Measurements from ENCODE around the gene TUBB4A.

Gene TUBB4A

DNA sequence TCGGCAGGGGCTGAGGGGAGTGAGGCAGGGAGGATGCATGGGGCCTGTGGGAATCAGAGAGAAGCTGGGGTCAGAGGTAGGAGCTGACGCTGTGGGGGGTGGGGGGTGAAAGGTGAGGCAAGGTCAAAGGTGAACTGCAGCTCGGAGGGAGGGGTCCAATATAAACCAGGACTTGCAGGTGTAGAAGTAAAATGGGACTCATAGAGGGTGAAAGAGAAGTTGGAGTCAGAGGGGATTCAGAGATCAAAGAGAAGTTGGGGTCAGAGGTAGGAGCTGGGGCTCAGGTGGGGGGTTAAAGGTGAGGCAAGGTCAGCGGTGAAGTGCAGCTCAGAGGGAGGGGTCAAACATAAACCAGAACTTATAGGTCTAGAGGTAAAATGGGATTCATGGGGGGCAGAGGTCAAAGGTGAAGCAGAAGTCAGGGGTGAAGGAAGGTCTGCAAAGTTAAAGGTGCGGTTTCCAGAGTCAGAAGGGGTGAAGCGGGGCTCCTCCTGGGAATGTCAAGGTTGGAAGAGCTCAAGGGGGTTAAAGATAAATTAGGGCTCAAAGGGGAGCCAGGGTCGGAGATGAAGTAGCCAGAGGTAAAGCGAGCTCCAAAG, 7.6 kb downstream of the TUBB4A start:
- no peak for DNase-seq (ENCODE audit: low spot score)

- DNase-seq (ENCODE audit: low spot score): no peak
Observed at GRCh38 chr19:6491802-6492592, 10.1 kb downstream of the TUBB4A start.

DNA sequence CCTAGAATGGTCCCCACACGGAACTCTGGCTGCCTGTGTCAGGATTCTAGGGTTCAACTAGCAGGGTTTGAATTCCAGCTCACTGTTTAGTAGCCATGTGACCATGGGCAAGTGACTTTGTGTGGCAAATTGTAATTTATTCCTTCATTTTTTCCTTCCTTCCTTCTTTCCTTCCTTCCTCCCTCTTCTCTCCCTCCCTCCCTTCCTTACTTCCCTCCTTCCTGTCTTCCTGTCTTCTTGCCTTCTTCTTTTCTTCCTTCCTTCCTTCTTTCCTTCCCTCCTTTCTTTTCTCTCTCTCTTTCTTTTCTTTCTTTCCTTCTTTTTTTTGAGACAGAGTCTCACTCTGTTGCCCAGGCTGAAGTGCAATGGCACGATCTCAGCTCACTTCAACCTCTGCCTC, 12.0 kb downstream of the TUBB4A start:
- DNase-seq (ENCODE audit: low spot score): no peak

DNA sequence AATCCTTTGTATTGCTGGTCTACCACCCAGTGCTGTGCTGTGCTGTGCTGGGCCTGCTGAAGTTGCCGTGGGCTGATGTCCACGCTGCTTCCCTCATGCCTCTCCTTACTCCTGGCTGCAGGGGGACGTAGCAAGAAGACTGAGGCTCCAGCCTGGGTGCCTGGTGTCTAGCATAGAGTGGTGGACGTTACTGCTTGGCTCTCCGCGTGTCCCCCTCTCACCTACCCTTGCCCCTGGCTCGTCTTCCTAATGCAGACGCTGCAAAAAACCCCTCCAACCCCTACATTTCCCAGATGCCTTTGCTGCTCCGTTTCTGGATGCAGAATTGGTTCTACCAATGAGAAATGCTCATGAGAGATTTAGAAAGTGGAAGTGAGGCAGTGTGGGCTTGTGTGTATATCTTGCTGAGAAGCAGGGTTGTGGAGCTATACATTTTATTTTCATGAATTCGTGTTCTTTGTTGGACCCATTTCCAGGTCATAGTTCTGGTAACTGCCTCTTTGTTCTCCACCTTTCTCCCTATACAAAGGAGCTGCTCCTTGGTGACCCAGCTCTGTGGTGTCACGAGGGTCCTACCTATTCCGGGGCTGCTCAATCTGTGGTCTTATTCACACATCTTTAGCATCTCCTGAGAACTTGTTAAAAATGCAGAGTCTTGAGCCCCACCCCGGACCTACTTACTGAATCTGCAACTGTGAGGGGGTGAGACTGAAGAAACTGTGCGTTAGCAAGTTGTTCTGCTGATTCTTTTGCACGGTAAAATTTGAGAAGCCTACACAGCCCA, 12.6 kb downstream of the TUBB4A start:
- peak; percentile 24 for DNase-seq (ENCODE audit: low spot score)

- DNase-seq (ENCODE audit: low spot score): no peak
Observed at GRCh38 chr19:6484831-6485230, 17.3 kb downstream of the TUBB4A start.

- no peak for DNase-seq (ENCODE audit: low spot score)
Observed at GRCh38 chr19:6484230-6484629, 17.9 kb downstream of the TUBB4A start.

DNA sequence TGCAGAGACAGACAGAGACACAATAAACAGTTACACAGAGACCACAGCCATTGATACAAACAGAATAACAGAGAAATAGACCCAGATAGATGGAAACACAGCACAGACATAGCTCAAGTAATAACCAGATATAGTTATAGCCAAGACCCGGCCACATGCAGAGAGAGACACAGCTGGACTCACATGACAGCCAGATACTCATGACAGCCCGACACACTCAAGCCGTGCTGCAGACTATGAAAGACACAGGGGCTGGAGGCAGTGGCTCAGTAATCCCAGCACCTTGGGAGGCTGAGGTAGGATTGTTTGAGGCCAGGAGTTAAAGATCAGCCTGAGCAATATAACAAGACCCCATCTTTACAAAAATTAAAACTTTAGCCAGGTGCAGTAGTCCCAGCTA, 18.9 kb downstream of the TUBB4A start:
- DNase-seq (ENCODE audit: low spot score): no peak

DNA sequence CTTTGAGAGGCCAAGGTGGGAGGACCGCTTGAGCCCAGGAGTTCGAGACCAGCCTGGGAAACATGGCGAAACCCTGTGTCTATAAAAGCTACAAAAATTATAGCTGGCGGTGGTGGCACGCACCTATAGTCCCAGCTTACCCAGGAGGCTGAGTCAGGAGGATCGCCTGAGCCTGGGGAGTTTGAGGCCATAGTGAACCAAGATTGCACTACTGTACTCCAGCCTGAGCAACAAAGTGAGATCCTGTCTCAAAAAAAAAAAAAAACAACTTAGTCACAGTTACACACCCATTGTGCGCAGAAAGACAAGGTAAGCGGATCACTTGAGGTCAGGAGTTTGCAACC, 19.8 kb downstream of the TUBB4A start:
- no peak for DNase-seq (ENCODE audit: low spot score)

DNA sequence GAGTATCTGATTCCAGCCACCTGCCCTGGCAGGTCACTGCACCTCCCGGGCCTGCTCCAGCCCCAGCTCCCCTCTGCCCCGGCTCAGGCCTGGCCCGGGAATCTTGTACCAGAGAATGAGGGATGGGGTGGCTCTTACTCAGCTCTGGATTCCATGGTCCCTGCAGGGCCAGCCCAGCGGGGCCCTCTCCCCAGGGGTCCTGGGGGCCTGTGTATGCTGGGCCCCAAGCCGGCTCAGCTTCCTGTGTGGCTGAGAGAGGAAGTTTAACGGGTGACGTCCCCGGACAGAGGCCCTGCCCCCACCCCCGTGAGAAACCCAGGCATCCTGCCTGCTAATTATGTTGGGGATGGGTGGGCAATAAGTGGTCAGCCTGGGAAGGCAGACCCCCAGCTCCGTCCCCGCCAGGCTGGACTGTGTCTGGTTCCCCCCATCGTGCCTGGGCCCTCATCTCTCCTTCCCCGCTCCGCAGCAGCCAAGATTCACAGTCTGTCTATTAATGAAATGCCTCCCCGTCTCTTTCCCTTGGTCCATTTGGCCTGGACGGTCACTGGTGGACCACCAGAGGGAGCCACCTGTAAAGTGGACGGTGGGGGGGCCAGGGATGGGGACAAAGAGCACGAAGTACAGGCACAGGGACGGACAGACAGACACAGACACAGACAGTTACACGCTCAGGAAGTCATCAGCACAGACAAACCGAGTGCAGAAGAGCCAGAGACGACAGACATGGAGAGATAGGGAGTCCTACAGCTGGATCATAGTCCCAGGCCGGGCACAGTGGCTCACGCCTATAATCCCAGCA, 20.4 kb downstream of the TUBB4A start, which contains the start of gene DENND1C:
DENND1C (minus strand) TSS at position 247 of the 802 bp plus-strand sequence; CDS start at position 155, 92 bp downstream.
- DNase-seq (ENCODE audit: low spot score): no peak

- no peak for DNase-seq (ENCODE audit: low spot score)
Observed at GRCh38 chr19:6480848-6481415, 21.2 kb downstream of the TUBB4A start.

DNA sequence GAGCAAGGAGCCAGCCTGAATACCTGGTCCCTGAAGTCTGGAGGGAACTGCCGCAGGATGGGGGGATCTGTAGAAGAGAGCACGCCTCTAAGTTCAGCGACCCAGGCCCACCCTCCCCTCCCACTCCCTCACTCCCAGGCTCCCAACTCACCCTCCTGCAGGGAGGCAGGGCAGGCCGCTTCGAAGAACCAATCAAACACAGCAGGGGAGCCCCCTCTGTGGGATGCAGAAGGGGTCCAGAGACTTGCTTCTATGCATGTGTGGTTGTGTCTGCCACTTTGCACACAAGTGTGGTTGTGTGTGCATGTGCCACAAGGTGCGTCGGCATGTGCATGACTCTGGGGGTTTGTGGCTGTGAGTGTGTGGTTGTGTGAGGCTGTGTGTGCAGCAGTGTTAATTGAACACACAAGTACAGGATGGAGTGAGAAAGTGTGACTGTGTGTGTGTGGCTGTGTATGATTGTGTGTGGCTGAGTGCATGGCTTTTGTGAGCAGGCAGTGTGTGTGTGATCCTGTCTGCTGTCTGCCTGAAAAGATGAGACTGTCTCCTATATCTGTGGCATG, 22.2 kb downstream of the TUBB4A start:
- DNase-seq (ENCODE audit: low spot score): no peak

DNA sequence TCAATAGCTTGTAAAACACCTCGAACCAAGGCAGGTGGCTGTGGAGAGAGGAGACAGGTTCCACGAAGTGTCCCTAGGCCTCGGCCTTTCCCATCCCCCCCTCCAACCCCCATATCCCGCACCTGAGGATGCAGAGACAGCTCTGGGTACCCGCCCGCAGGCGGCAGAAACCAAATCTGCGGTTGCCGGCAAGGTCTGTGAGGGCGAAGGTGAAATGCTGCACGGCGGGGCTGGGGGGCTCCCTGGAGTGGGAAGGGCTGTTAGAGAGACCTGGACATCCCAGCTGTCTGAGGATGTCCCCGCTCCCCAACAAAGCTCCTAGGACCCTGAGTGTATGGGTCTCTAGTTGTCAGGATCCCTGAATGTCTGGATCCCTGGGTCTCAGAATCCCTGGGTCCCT, 23.3 kb downstream of the TUBB4A start:
- DNase-seq (ENCODE audit: low spot score): no peak

GRCh38 chr19:6476896-6477431, 25.1 kb downstream of the TUBB4A start:
- DNase-seq (ENCODE audit: low spot score): no peak

- DNase-seq (ENCODE audit: low spot score): peak; percentile 70
Observed at GRCh38 chr19:6476155-6476895, 25.8 kb downstream of the TUBB4A start.

- peak; percentile 39 for DNase-seq (ENCODE audit: low spot score)
Observed at GRCh38 chr19:6475321-6476108, 26.6 kb downstream of the TUBB4A start.

- no peak for DNase-seq (ENCODE audit: low spot score)
Observed at GRCh38 chr19:6473647-6474046, 28.5 kb downstream of the TUBB4A start.

- peak; percentile 21 for DNase-seq (ENCODE audit: low spot score)
Observed at GRCh38 chr19:6472713-6473112, 29.4 kb downstream of the TUBB4A start.

DNA sequence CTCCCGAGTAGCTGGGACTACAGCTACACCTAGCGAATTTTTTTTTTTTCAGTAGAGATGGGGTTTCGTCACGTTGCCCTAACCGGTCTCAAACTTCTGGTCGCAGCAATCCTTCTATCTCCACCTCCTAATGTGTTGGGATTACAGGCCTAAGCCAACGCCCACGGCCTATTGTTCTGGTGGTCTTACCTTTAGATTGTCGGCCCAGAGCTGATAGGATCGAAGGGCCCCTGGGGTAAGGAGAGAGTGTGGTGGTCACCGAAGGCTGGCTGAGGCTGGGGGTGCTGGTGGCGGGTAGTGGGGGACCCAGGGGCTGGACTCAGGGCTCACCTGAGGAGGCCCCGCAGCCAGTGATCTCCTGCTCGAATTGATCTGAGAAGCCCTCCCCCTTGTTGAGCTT, 31.0 kb downstream of the TUBB4A start:
- DNase-seq (ENCODE audit: low spot score): no peak

GRCh38 chr19:6470173-6470572, 31.9 kb downstream of the TUBB4A start:
- DNase-seq (ENCODE audit: low spot score): peak; percentile 16

DNA sequence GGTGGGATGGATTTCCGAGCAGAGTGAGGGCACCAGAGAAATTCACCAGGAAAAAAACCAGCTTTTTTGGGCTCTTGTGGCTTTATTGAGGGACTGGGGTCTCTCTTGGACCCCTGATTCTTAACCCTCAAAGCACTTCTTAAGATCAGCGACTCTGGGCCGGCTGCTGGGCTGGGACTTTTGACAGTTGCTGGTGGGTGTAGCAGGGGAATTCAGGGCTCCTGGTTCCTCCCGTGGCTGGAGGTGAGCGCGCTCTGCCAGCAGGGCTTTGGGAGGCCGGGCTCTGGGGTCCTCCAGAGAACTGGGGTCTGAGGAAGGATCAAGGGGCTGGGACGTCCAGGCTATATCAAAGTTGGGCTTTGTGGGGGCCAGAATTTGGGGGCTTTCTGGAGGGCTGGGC, 34.7 kb downstream of the TUBB4A start:
- DNase-seq (ENCODE audit: low spot score): peak; percentile 27
